Dermis blood vessel endothelial cell (primary cell): ENCODE measurements around the gene CTRB2. TPM values are rescaled to one million over a fixed set of nuclear protein-coding genes. Genes with fewer than 3 reads are reported as not detected.
"Not testable (repeated sequence)": the region's sequence is repeated elsewhere in the genome, so short reads cannot be mapped to it uniquely, and the experiment has no call there.

Experiments
- DNase-seq: peaks from one replicate; pipeline ENCODE4 v3.0.0; 2010
- total RNA-seq: library from RNA; depleted of rRNA; stranded (reverse); fragments of >200 nt; gene quantifications from 2 replicates; pipeline ENCODE4 v1.2.3, GENCODE V29; 2014

CTRB2 gene
- total RNA-seq, 1 donor from 2014 or later = not detected

- DNase-seq = no peak
Measured at GRCh38 chr16:75226550-75227360, 19.8 kb upstream of the CTRB2 start.

GRCh38 chr16:75225678-75226515 lies 18.9 kb upstream of the CTRB2 start:
- no peak for DNase-seq

GRCh38 chr16:75225092-75225491 lies 18.1 kb upstream of the CTRB2 start:
- DNase-seq = no peak

GRCh38 chr16:75224306-75225082 lies 17.5 kb upstream of the CTRB2 start:
- DNase-seq = peak; percentile 52

DNA sequence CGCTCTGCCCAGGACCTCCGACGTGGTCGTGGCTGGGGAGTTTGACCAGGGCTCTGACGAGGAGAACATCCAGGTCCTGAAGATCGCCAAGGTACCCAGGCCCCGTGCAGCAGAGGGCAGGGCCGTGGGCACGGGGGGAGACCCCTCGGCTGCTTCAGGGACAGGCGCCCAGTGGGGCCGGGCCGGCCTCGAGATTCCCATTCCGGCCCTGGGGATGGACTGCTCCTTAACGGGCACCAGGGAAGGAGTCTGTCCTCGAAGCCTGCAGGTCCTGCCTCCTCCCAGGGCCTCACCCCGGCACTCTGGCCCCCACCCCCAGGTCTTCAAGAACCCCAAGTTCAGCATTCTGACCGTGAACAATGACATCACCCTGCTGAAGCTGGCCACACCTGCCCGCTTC lies 16.2 kb upstream of the CTRB2 start:
- not testable (repeated sequence) for DNase-seq

DNA sequence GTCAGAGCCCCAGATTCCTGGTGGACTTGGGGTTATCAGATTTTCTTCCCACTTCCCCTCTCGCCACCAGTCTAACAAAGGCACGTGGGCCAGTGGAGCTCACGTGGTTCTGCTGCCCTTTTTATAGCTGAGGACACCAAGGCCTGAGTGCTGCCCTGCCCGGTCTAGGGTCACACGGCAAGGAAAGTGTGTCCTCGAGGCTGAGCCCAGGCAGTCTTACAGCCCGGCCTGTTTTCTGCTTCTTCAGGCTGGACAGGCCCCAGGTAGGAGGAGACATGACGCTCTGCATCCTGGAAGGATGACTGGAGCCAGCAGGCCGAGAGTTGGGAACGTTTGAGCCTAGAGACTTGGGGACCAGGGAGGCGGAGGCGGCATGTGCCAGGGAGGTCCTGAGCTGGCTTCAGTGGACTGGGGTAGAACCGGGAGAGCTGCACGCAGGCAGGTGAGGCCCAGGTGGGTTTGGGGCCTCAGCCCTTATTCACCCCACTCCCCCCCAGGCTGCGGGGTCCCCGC lies 15.4 kb upstream of the CTRB2 start:
- DNase-seq = no peak

GRCh38 chr16:75219838-75220237 lies 12.9 kb upstream of the CTRB2 start:
- DNase-seq = no peak

GRCh38 chr16:75219088-75219487 lies 12.1 kb upstream of the CTRB2 start:
- no peak for DNase-seq

- no peak for DNase-seq
Measured at GRCh38 chr16:75218256-75219076, 11.5 kb upstream of the CTRB2 start, which contains the start of gene CTRB1. CTRB1 (plus strand) TSS chr16:75218988; CDS start chr16:75219008, 20 bp downstream.

- DNase-seq = no peak
Measured at GRCh38 chr16:75217389-75217851, 10.5 kb upstream of the CTRB2 start.

- no peak for DNase-seq
Measured at GRCh38 chr16:75216576-75216975, 9.6 kb upstream of the CTRB2 start.

- no peak for DNase-seq
Measured at GRCh38 chr16:75216127-75216526, 9.2 kb upstream of the CTRB2 start.

GRCh38 chr16:75211286-75211685 lies 4.3 kb upstream of the CTRB2 start:
- DNase-seq = not testable (repeated sequence)

DNA sequence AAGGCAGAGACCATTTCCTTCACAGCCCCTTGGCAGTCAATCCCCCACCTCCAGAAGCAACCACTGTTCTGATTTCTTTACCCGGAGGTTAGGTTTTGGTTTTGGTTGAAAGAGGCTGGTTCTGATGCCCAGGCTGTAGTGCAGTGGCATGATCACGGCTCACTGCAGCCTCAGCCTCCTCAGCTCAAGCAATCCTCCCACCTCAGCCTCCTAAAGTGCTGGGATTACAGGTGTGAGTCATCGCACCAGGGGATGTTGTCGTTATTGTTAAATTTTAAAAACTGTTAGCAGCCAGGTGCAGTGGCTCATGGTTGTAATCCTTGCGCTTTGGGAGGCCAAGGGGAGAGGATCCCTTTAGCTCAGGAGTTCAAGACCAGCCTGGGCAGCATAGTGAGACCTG lies 3.0 kb upstream of the CTRB2 start:
- DNase-seq = no peak

- not testable (repeated sequence) for DNase-seq
Measured at GRCh38 chr16:75209514-75209913, 2.6 kb upstream of the CTRB2 start.

- no peak for DNase-seq
Measured at GRCh38 chr16:75208861-75209505, 2.0 kb upstream of the CTRB2 start.

GRCh38 chr16:75208242-75208825 lies 1.4 kb upstream of the CTRB2 start:
- no peak for DNase-seq

GRCh38 chr16:75207831-75208230 lies 870 bp upstream of the CTRB2 start:
- DNase-seq = no peak

DNA sequence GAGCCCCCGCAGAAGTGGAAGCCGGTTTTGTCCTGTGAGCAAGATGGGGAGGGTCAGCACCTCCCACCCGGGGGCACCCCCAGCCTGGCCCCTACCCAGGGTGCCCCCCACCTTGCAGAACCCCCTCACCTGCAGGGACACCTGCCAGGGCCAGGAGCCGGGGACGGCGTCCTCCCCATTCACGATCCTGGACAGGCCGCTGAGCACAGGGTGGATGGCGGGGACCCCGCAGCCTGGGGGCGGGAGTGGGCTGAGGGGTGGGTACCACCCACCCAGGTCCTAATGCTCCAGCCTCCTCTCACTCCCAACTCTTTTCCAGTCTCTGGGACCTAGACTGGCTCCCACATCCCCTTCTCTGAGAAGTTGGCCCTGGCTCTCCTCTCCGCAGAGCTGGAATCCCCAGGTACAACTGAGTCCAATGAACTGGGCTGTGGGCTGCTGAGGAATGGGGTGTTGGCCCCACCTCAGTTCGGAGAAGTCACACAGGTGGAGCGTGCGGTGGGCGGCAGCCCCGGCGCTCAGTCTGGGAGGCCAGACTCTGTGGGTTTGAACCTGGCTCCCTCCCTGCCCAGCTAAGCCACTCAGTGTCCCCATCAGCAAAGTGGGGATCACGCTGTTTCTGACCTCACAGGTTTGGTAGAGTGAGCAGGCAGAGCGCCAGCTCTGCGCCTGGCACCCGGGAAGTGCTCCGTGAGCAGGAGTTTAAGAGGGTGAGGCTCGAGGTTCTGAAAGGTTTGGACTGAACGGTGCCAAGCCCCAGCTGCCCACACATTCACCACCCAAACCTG lies 806 bp downstream of the CTRB2 start:
- not testable (repeated sequence) for DNase-seq

GRCh38 chr16:75205438-75205837 lies 1.5 kb downstream of the CTRB2 start:
- DNase-seq = not testable (repeated sequence)
